Peyer's patch (tissue), 4 donors: Measurements from ENCODE around the gene ABCG4. TPM values are rescaled to one million over a fixed set of nuclear protein-coding genes. Genes with fewer than 3 reads are reported as not detected.
A peak's percentile ranks its signal among the peaks of the same experiment; 100 is the strongest.

ENCODE experiments used
- DNase-seq, 3 donors: peaks; one replicate each; pipeline ENCODE4 v3.0.0-alpha.2; 2017 to 2019
- H3K27ac ChIP-seq, 4 donors: fragments of 200-600 bp; sonication (generic); one replicate each; pipeline ENCODE4 v1.5.1; 2016 to 2019
- H3K27me3 ChIP-seq, 2 donors: fragments of 200-600 bp; sonication (generic); one replicate each; pipeline ENCODE4 v1.5.1; 2019
- H3K36me3 ChIP-seq, 3 donors: fragments of 200-600 bp; sonication (generic); one replicate each; pipeline ENCODE4 v1.5.1; 2016 to 2019
- H3K4me1 ChIP-seq, 4 donors: fragments of 200-600 bp; sonication (generic); one replicate each; pipeline ENCODE4 v1.5.1; 2016 to 2019
- H3K4me3 ChIP-seq, 4 donors: fragments of 200-600 bp; sonication (generic); 1 replicate in 3 of 4; 2 replicates in 1 of 4; pipeline ENCODE4 v1.5.1; 2016 to 2019; ENCODE audit warnings: mild to moderate bottlenecking in 1 of 4
- H3K9me3 ChIP-seq, 4 donors: fragments of 200-600 bp; sonication (generic); one replicate each; pipeline ENCODE4 v1.5.1; 2016 to 2019; ENCODE audit warnings: mild to moderate bottlenecking in 1 of 4
- CTCF ChIP-seq, 6 experiments: fragments of 450-650 bp in 4 of 6; fragments of 200-600 bp in 2 of 6; sonication (generic) in 1 of 6; IDR thresholded peaks; one replicate each; pipeline ENCODE4 v1.5.1; 2017 to 2019; ENCODE audit warnings: antibody characterized with exemption in 6 of 6, mild to moderate bottlenecking in 3 of 6, moderate library complexity in 1 of 6
- POLR2A ChIP-seq, 2 donors: fragments of 450-650 bp; IDR thresholded peaks; one replicate each; pipeline ENCODE4 v1.5.1; 2017; ENCODE audit warnings: antibody characterized with exemption in 2 of 2, mild to moderate bottlenecking in 2 of 2, moderate library complexity in 2 of 2
- total RNA-seq, 4 donors: library from RNA; depleted of rRNA; stranded (reverse); fragments of >200 nt; gene quantifications; one replicate each; pipeline ENCODE4 v1.1.0, GENCODE V29; 2016

Gene ABCG4
- total RNA-seq, 4 donors from 2014 or later, result not detected

DNA sequence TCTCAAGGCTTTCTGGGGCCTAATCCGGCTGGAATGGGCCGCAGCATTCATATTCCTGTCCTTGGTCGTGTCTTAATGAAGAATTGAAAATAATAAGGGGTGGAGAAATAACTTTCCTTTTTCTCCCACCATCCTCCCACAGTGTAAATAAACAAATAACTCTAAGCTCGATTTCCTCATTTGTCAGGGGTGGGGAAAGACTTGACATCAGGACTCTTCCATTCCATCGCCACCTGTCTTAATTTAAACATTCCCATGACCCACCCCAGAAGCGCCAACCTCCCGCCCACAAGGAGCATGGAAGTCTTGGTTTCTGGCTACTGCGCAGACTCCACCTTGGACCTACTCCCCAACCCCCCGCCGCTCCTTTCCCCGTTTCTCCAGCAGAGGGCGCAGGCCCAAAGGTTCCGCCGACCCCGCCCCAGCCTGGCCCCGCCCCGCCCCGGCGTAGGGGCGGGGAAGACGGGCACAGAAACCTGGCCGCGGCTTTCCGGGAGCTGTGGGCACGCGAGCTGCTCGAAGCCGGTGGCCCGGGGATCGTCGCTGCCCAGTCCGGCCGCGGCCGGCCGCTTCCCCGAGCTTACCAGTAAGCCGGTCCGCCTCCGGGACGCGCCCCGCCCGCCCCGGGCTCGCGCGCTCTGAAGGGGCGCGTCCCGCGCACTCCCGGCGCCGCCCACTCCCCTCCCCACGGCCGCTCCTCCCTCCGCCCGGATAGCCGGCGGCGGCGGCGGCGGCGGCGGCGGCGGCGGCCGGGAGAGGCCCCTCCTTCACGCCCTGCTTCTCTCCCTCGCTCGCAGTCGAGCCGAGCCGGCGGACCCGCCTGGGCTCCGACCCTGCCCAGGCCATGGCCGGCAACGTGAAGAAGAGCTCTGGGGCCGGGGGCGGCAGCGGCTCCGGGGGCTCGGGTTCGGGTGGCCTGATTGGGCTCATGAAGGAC is 57.0 kb downstream of the ABCG4 start, which contains the start of gene CBL:
Gene CBL, plus strand, starts transcription at position 766 of the 937 bp plus-strand sequence. Its CDS starts 79 bp downstream, at position 845.
- peak within 1 kb of the TSS; percentile 90 to 97 (median 94) for H3K27ac ChIP-seq
- H3K4me1 ChIP-seq, result peaks cover 0 to 12% (median 10%) of the 10 kb centered on the region in 4 donors
- H3K36me3 ChIP-seq, result no peaks in the 10 kb centered on the region
- DNase-seq, result peak; percentile 96 to 98 (median 97)
- H3K4me3 ChIP-seq, result peak within 1 kb of the TSS; percentile 78 to 100 (median 96)
- H3K9me3 ChIP-seq, result no peaks in the 10 kb centered on the region
- TF ChIP-seq POLR2A (IDR thresholded peaks at IDR 0.05) (peak; percentile 49 to 61), CTCF (IDR thresholded peaks at IDR 0.05) (peak; percentile 79 to 97 (median 86))
- H3K27me3 ChIP-seq, result no peaks in the 10 kb centered on the region

GRCh38 chr11:119206511-119207414 is 57.9 kb downstream of the ABCG4 start:
- DNase-seq, result peak in 2 of 3 donors; percentile 65 to 73
- Histone ChIP-seq H3K27me3 (no peaks in the 10 kb centered on the region), H3K4me3 (peak overlapping the region; percentile 78 to 100 (median 96)), H3K27ac (peak overlapping the region; percentile 90 to 97 (median 94)), H3K36me3 (no peaks in the 10 kb centered on the region), H3K9me3 (no peaks in the 10 kb centered on the region), H3K4me1 (peaks cover 0 to 12% (median 10%) of the 10 kb centered on the region in 4 donors)
- TF ChIP-seq POLR2A (IDR thresholded peaks at IDR 0.05) (no peak), CTCF (IDR thresholded peaks at IDR 0.05) (no peak)

DNA sequence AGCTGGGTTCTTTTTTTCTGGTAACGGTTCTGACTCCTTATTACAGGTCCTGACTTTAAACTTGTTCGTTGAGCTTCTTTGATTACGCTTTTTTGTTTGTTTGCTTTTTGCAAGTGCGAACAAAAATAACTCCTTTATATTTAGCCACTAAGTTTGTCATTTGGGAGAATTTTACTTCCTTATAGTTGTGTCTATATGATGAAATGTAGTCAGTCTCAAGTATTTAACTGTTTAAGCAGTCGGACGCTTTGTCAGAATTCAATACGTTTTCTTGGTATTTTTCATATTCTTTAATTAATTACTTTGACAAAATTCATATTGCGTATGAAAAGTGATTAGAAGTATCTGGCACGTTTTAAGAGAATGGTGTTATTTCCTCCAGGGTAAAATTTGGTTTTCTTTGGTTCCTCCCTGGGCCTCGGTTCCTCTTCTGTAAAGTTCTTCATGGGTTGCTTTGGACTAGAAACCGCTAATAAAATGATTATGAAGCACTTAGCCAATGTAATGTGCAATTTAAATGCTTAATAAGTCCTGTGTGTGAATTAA is 58.6 kb downstream of the ABCG4 start:
- H3K27ac ChIP-seq, result peak overlapping the region in 2 of 4 donors; percentile 95 to 97

DNA sequence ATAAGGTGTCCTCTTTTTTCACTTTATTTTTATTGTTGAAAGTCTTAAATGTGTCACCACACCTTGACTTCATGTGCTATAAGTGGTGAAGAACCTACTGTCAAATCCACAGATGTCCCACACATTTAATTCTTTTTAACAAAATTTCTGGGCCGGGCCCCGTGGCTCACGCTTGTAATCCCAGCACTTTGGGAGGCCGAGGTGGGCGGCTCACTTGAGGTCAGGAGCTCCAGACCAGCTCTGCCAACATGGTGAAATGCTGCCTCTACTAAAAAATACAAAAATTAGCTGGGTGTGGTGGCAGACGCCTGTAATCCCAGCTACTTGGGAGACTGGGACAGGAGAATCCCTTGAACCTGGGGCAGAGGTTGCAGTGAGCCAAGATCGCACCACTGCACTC is 60.3 kb downstream of the ABCG4 start:
- Histone ChIP-seq H3K4me1 (peaks cover 0 to 12% (median 10%) of the 10 kb centered on the region in 4 donors), H3K9me3 (no peaks in the 10 kb centered on the region), H3K36me3 (no peaks in the 10 kb centered on the region), H3K27me3 (no peaks in the 10 kb centered on the region), H3K27ac (no peak overlapping the region), H3K4me3 (no peak overlapping the region)
- TF ChIP-seq CTCF (IDR thresholded peaks at IDR 0.05) (no peak), POLR2A (IDR thresholded peaks at IDR 0.05) (no peak)
- no peak for DNase-seq

More for the DNA sequence above, 58.6 kb downstream of the ABCG4 start:
- peaks cover 0 to 12% (median 10%) of the 10 kb centered on the region in 4 donors for H3K4me1 ChIP-seq
- DNase-seq, result no peak
- H3K36me3 ChIP-seq, result no peaks in the 10 kb centered on the region
- H3K27me3 ChIP-seq, result no peaks in the 10 kb centered on the region
- H3K4me3 ChIP-seq, result peak overlapping the region; percentile 78 to 100 (median 96)
- TF ChIP-seq CTCF (IDR thresholded peaks at IDR 0.05), result no peak
- TF ChIP-seq POLR2A (IDR thresholded peaks at IDR 0.05), result no peak
- no peaks in the 10 kb centered on the region for H3K9me3 ChIP-seq

DNA sequence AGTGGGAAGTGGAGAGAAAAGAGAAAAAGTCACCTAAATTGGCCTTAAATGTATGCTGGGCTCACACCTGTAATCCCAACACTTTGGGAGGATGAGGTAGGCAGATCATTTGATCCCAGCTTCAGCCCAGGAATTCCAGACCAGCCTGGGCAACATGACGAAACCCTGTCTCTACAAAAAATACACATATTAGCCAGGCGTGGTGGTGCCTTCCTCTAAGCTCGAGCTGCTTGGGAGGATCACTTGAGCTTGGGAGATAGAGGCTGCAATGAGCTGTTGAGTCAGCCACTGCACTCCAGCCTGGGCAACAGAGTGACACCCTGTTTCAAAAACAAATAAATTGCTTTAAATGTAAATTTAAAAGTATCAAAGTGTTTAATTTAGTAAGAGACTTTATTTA is 61.2 kb downstream of the ABCG4 start:
- no peaks in the 10 kb centered on the region for H3K27me3 ChIP-seq
- no peaks in the 10 kb centered on the region for H3K9me3 ChIP-seq
- H3K4me3 ChIP-seq, result no peak overlapping the region
- no peak overlapping the region for H3K27ac ChIP-seq
- no peak for TF ChIP-seq POLR2A (IDR thresholded peaks at IDR 0.05)
- no peak for TF ChIP-seq CTCF (IDR thresholded peaks at IDR 0.05)
- H3K4me1 ChIP-seq, result peaks cover 0 to 11% (median 8%) of the 10 kb centered on the region in 4 donors
- DNase-seq, result no peak
- no peaks in the 10 kb centered on the region for H3K36me3 ChIP-seq
